OCI-LY3 (cell line): ENCODE data around the gene ADGRG6.
"Not testable (repeated sequence)": the region's sequence is repeated elsewhere in the genome, so short reads cannot be mapped to it uniquely, and the experiment has no call there.

ENCODE experiments used
- H2AFZ ChIP-seq: fragments of 200-600, 300-600 bp; shearing (Covaris generic); 2 replicates; pipeline ENCODE4 v1.6.0; 2014; ENCODE audit warnings: antibody characterized with exemption, low read depth, low read length
- H3K27ac ChIP-seq: fragments of 200-600, 300-600 bp; sonication (generic); 2 replicates; pipeline ENCODE4 v1.5.1; 2014; ENCODE audit warnings: mild to moderate bottlenecking, low read length, moderate library complexity, mixed read lengths
- H3K27me3 ChIP-seq: fragments of 200-600, 300-600 bp; sonication (generic); 2 replicates; pipeline ENCODE4 v1.6.1; 2014; ENCODE audit warnings: low read depth, low read length, mixed read lengths
- H3K36me3 ChIP-seq: fragments of 200-600, 300-600 bp; sonication (generic); replicated peaks from 2 replicates; pipeline ENCODE3; 2014; ENCODE audit warnings: low read depth, low read length, mixed read lengths
- H3K4me1 ChIP-seq: fragments of 300-600, 200-600 bp; sonication (generic); 2 replicates; pipeline ENCODE4 v1.6.1; 2014; ENCODE audit warnings: low read length, mixed read lengths
- H3K4me2 ChIP-seq: fragments of 200-600, 300-600 bp; sonication (generic); 2 replicates; pipeline ENCODE4 v1.6.1; 2014; ENCODE audit warnings: low read length, mixed read lengths
- H3K4me3 ChIP-seq: fragments of 300-600, 200-600 bp; sonication (generic); 2 replicates; pipeline ENCODE4 v1.5.1; 2014; ENCODE audit warnings: antibody characterized with exemption, mild to moderate bottlenecking, low read length, moderate library complexity
- H3K79me2 ChIP-seq: fragments of 300-600, 200-600 bp; shearing (Covaris generic); 2 replicates; pipeline ENCODE4 v1.6.1; 2014; ENCODE audit warnings: mild to moderate bottlenecking, low read length, mixed read lengths
- H3K9ac ChIP-seq: fragments of 300-600, 200-600 bp; shearing (Covaris generic); 2 replicates; pipeline ENCODE4 v1.6.0; 2014; ENCODE audit warnings: mild to moderate bottlenecking, low read length, moderate library complexity
- H3K9me3 ChIP-seq: fragments of 200-600, 300-600 bp; shearing (Covaris generic); 2 replicates; pipeline ENCODE4 v1.6.1; 2014; ENCODE audit warnings: low read length, mixed read lengths; ENCODE audit not compliant: insufficient read depth
- H4K20me1 ChIP-seq: fragments of 200-600, 300-600 bp; sonication (generic); 2 replicates; pipeline ENCODE4 v1.6.1; 2016; ENCODE audit warnings: low read length, mixed read lengths; ENCODE audit not compliant: insufficient read depth
- CTCF ChIP-seq: fragments of 200-600, 300-600 bp; sonication (generic); IDR thresholded peaks from 2 replicates; pipeline ENCODE4 v1.5.1; 2014; ENCODE audit warnings: antibody characterized with exemption, low read length, low read depth
- EZH2phosphoT487 ChIP-seq: fragments of 200-600 bp; shearing (Covaris generic); IDR thresholded peaks from 2 replicates; pipeline ENCODE4 v1.6.1; 2018; ENCODE audit warnings: antibody characterized with exemption, mixed run types, low read depth

Gene ADGRG6

GRCh38 chr6:142452993-142453392 lies 151.2 kb downstream of the ADGRG6 start:
- no peak overlapping the region for H3K9ac ChIP-seq
- no peak overlapping the region for H3K4me3 ChIP-seq
- H3K79me2 ChIP-seq, result no peaks in the 10 kb centered on the region
- no peak overlapping the region for H2AFZ ChIP-seq
- H4K20me1 ChIP-seq, result no peaks in the 10 kb centered on the region
- no peak for TF ChIP-seq CTCF
- TF ChIP-seq EZH2phosphoT487, result no peak
- H3K4me1 ChIP-seq, result 0 out of 2 replicates have a peak, but pooled peaks cover 4% of the 10 kb centered on the region
- no peak overlapping the region for H3K4me2 ChIP-seq
- no peaks in the 10 kb centered on the region for H3K27me3 ChIP-seq
- no peaks in the 10 kb centered on the region for H3K9me3 ChIP-seq
- no peaks in the 10 kb centered on the region for H3K36me3 ChIP-seq
- H3K27ac ChIP-seq, result no peak overlapping the region

- H3K27ac ChIP-seq, H3K4me1 ChIP-seq, H3K9me3 ChIP-seq, H4K20me1 ChIP-seq, H3K79me2 ChIP-seq, H3K36me3 ChIP-seq, H3K27me3 ChIP-seq, H2AFZ ChIP-seq, H3K4me2 ChIP-seq, H3K9ac ChIP-seq, H3K4me3 ChIP-seq: not testable (repeated sequence)
Measured at GRCh38 chr6:142454196-142454595, 152.4 kb downstream of the ADGRG6 start.

- not testable (repeated sequence) for H3K9me3 ChIP-seq, H3K4me3 ChIP-seq, H3K36me3 ChIP-seq, H3K27ac ChIP-seq, H3K79me2 ChIP-seq, H4K20me1 ChIP-seq, H3K4me1 ChIP-seq, H3K4me2 ChIP-seq, H2AFZ ChIP-seq, H3K9ac ChIP-seq, H3K27me3 ChIP-seq
Measured at GRCh38 chr6:142454848-142455247, 153.0 kb downstream of the ADGRG6 start.

GRCh38 chr6:142455957-142456589 lies 154.3 kb downstream of the ADGRG6 start:
- TF ChIP-seq CTCF (no peak), EZH2phosphoT487 (no peak)
- no peak overlapping the region for H2AFZ ChIP-seq
- no peak overlapping the region for H3K27ac ChIP-seq
- H3K79me2 ChIP-seq, result no peaks in the 10 kb centered on the region
- 0 out of 2 replicates have a peak, but pooled peaks cover 4% of the 10 kb centered on the region for H3K4me1 ChIP-seq
- no peaks in the 10 kb centered on the region for H3K27me3 ChIP-seq
- no peak overlapping the region for H3K4me2 ChIP-seq
- H3K4me3 ChIP-seq, result no peak overlapping the region
- H3K9me3 ChIP-seq, result no peaks in the 10 kb centered on the region
- no peaks in the 10 kb centered on the region for H4K20me1 ChIP-seq
- H3K36me3 ChIP-seq, result no peaks in the 10 kb centered on the region
- no peak overlapping the region for H3K9ac ChIP-seq

- Histone ChIP-seq H2AFZ (no peak overlapping the region), H3K36me3 (no peaks in the 10 kb centered on the region), H3K9me3 (no peaks in the 10 kb centered on the region), H3K27me3 (no peaks in the 10 kb centered on the region), H4K20me1 (no peaks in the 10 kb centered on the region), H3K4me1 (0 out of 2 replicates have a peak, but pooled peaks cover 4% of the 10 kb centered on the region), H3K9ac (no peak overlapping the region), H3K27ac (no peak overlapping the region), H3K4me3 (no peak overlapping the region), H3K4me2 (no peak overlapping the region), H3K79me2 (no peaks in the 10 kb centered on the region)
- TF ChIP-seq CTCF, result no peak
- no peak for TF ChIP-seq EZH2phosphoT487
Measured at GRCh38 chr6:142457638-142458406, 156.0 kb downstream of the ADGRG6 start.
